Osteocyte (in vitro differentiated cells): ENCODE data around the gene DNAJC4. TPM values are rescaled to one million over a fixed set of nuclear protein-coding genes. Genes with fewer than 3 reads are reported as not detected.

ENCODE experiments used
- DNase-seq: peaks from one replicate; pipeline ENCODE4 v3.0.0; 2021; ENCODE audit warnings: mixed read lengths; ENCODE audit not compliant: unreplicated experiment; ENCODE audit errors: extremely low spot score
- H3K27ac Mint-ChIP-seq: one replicate; pipeline ENCODE4 v1.8.0; 2021; ENCODE audit warnings: mild to moderate bottlenecking, mixed read lengths; ENCODE audit not compliant: unreplicated experiment
- H3K27me3 Mint-ChIP-seq: one replicate; pipeline ENCODE4 v1.8.0; 2021; ENCODE audit warnings: mixed read lengths; ENCODE audit not compliant: unreplicated experiment
- H3K36me3 Mint-ChIP-seq: one replicate; pipeline ENCODE4 v1.8.0; 2021; ENCODE audit warnings: mixed read lengths; ENCODE audit not compliant: unreplicated experiment
- H3K4me1 Mint-ChIP-seq: one replicate; pipeline ENCODE4 v1.8.0; 2021; ENCODE audit warnings: mixed read lengths; ENCODE audit not compliant: unreplicated experiment
- H3K4me3 Mint-ChIP-seq: one replicate; pipeline ENCODE4 v1.8.0; 2021; ENCODE audit warnings: mild to moderate bottlenecking, moderate library complexity, mixed read lengths; ENCODE audit not compliant: unreplicated experiment
- H3K9me3 Mint-ChIP-seq: one replicate; pipeline ENCODE4 v1.8.0; 2021; ENCODE audit warnings: mixed read lengths; ENCODE audit not compliant: unreplicated experiment
- CTCF ChIP-seq: fragments of 200-600 bp; sonication (generic); IDR thresholded peaks from 2 replicates; pipeline ENCODE4 v1.5.0; 2021; ENCODE audit warnings: antibody characterized with exemption, mild to moderate bottlenecking, moderate library complexity
- total RNA-seq: library from RNA; stranded (reverse); gene quantifications from 2 replicates; pipeline ENCODE4 v1.2.1, GENCODE V29; 2021

Gene DNAJC4
- total RNA-seq, 1 donor from 2014 or later = 49.9 TPM

DNA sequence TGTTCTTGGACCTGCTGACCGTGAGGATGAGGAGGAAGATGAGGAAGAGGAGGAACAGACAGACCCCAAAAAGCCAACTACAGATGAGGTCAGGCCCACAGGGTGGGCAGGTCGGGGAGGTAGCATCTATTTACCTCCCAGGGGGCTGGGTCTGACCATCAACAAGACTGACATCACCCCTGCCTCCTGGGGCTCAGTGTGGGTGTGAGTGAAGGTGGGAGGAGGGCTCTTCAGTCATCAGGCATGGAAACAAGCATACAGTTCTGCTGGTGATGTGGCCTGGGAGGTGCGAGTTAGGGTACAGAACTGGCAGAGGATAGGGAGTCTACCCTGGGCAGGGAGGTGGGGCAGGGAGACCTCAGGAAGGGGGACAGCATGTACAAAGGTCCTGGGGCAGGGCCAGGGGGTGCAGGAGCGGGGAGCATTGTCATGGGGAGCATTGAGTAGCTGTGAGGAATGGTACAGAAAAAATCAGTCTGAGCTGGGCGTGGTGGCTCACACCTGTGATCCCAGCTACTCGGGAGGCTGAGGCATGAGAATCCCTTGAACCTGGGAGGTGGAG is 29.9 kb downstream of the DNAJC4 start:
- Mint-ChIP-seq H3K27ac (no peak overlapping the region), H3K4me1 (peaks cover 5% of the 10 kb centered on the region)
- no peak for DNase-seq

DNA sequence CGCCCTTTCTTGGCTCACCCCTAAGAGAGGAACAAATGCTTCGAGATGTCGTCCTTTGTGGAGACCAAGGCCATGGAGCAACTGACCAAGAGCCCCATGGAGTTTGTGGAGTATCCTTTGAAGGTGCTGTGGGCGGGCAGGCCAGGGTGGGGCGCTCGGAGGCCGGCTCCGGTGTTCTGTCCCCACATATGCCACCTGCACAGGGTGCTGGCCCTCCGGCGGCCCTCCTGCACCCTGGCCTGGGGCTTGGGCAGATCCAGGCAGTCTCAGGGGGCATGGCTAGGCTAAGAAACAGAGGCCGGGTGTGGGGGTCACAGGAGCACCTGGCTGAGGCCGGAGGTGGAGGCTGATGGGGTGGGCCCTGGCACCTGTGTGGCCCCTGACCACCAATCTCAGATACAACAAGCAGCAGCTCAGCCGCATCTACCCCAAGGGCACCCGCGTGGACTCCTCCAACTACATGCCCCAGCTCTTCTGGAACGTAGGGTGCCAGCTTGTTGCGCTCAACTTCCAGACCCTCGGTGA is 31.3 kb downstream of the DNAJC4 start:
- peaks cover 16% of the 10 kb centered on the region for H3K36me3 Mint-ChIP-seq
- no peak for TF ChIP-seq CTCF
- H3K4me3 Mint-ChIP-seq = no peak overlapping the region
- peaks cover 5% of the 10 kb centered on the region for H3K4me1 Mint-ChIP-seq
- H3K27ac Mint-ChIP-seq = no peak overlapping the region
- no peak for DNase-seq
- no peaks in the 10 kb centered on the region for H3K27me3 Mint-ChIP-seq
- no peaks in the 10 kb centered on the region for H3K9me3 Mint-ChIP-seq

More for the DNA sequence above, 29.9 kb downstream of the DNAJC4 start:
- no peaks in the 10 kb centered on the region for H3K9me3 Mint-ChIP-seq
- no peak for TF ChIP-seq CTCF
- H3K36me3 Mint-ChIP-seq = peaks cover 16% of the 10 kb centered on the region
- no peaks in the 10 kb centered on the region for H3K27me3 Mint-ChIP-seq
- H3K4me3 Mint-ChIP-seq = no peak overlapping the region

DNA sequence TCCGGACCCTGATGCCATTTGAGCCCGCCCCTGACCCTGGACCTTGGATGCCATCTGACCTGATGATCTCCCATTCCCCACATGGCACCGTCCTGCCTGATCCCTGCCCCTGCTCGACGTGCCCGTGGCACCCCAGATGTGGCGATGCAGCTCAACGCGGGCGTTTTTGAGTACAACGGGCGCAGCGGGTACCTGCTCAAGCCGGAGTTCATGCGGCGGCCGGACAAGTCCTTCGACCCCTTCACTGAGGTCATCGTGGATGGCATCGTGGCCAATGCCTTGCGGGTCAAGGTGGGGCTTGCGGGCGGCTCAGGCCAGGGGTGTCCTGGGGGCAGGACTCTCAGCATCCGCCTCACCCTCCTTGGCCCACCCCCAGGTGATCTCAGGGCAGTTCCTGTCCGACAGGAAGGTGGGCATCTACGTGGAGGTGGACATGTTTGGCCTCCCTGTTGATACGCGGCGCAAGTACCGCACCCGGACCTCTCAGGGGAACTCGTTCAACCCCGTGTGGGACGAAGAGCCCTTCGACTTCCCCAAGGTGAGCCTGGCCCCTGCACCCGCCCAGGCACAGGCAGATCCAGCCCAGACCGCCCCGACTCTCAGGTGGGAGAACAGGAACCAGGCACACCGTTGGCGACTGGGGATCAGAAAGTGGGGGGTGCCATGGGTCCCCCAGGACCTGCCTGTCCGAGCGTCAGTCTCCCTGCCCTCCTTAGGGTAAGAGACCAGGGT is 32.1 kb downstream of the DNAJC4 start:
- TF ChIP-seq CTCF = no peak
- Mint-ChIP-seq H3K36me3 (peaks cover 16% of the 10 kb centered on the region), H3K4me1 (peaks cover 5% of the 10 kb centered on the region), H3K4me3 (no peak overlapping the region), H3K27me3 (no peaks in the 10 kb centered on the region), H3K27ac (no peak overlapping the region), H3K9me3 (no peaks in the 10 kb centered on the region)
- DNase-seq = no peak

GRCh38 chr11:64263021-64263946 is 32.9 kb downstream of the DNAJC4 start:
- no peak for DNase-seq
- H3K4me3 Mint-ChIP-seq = no peak overlapping the region
- H3K9me3 Mint-ChIP-seq = no peaks in the 10 kb centered on the region
- peak; percentile 11 for TF ChIP-seq CTCF
- peaks cover 16% of the 10 kb centered on the region for H3K36me3 Mint-ChIP-seq
- no peaks in the 10 kb centered on the region for H3K27me3 Mint-ChIP-seq
- H3K27ac Mint-ChIP-seq = peak overlapping the region; percentile 68
- peaks cover 9% of the 10 kb centered on the region for H3K4me1 Mint-ChIP-seq
